ENCODE results near the gene VPS4B.

GRCh38 chr18:63344918-63345317 is 77.4 kb downstream of the VPS4B start:
- no peak for TF ChIP-seq CTCF (IDR thresholded peaks at IDR 0.05)
- no peak for TF ChIP-seq POLR2A (IDR thresholded peaks at IDR 0.05; ENCODE audit: low read depth)

Data from esophagus muscularis mucosa (tissue), 3 donors.